Caco-2 (cell line): ENCODE measurements around the gene TBXA2R. TPM values are rescaled to one million over a fixed set of nuclear protein-coding genes. Genes with fewer than 3 reads are reported as not detected.

Source experiments
- BruUV-seq: library from RNA; stranded (reverse); fragments of 400-500 nt; replicated peaks from 2 replicates; lab custom pipeline; 2021; lab: Mats Ljungman, UMichigan
- CTCF ChIA-PET: fragments of 300-600 bp; sonication (Branson Sonifier 250); formaldehyde crosslinking; loops from one replicate; lab custom pipeline; 2022; ENCODE audit warnings: antibody characterized with exemption; lab: Charles Lee
- POLR2A ChIA-PET: fragments of 300-600 bp; sonication (Branson Sonifier 250); formaldehyde crosslinking; loops from one replicate; lab custom pipeline; 2022; ENCODE audit warnings: antibody characterized with exemption; lab: Charles Lee
- DNase-seq, 2 experiments: peaks; one replicate each; pipeline versions ENCODE4 v3.0.0 to v3.0.0-alpha.2; 2020 to 2022
- H3K27me3 ChIP-seq: replicated peaks from 2 replicates; pipeline ENCODE4 v1.6.0; 2011; ENCODE audit warnings: low read length; ENCODE audit not compliant: control insufficient read depth, insufficient read depth
- H3K36me3 ChIP-seq: 2 replicates; pipeline ENCODE4 v1.5.1; 2011; ENCODE audit warnings: low read length; ENCODE audit not compliant: control insufficient read depth, insufficient read depth
- H3K4me1 ChIP-seq: fragments of 250-450 bp; sonication (Bioruptor Pico); 2 replicates; pipeline ENCODE4 v1.5.1; 2020; ENCODE audit warnings: mild to moderate bottlenecking
- H3K4me3 ChIP-seq: 2 replicates; pipeline ENCODE4 v1.5.1; 2011; ENCODE audit warnings: low read depth, mild to moderate bottlenecking, control low read depth, low read length
- H3K9me3 ChIP-seq: fragments of 250-450 bp; sonication (Bioruptor Pico); 2 replicates; pipeline ENCODE4 v1.5.1; 2020; ENCODE audit warnings: mild to moderate bottlenecking, moderate library complexity
- H3K27ac Mint-ChIP-seq: one replicate; pipeline ENCODE4 v1.8.0; 2022; ENCODE audit warnings: mixed read lengths; ENCODE audit not compliant: unreplicated experiment
- H3K27me3 Mint-ChIP-seq: one replicate; pipeline ENCODE4 v1.8.0; 2022; ENCODE audit warnings: mixed read lengths; ENCODE audit not compliant: insufficient read depth, unreplicated experiment
- H3K36me3 Mint-ChIP-seq: one replicate; pipeline ENCODE4 v1.8.0; 2022; ENCODE audit warnings: mild to moderate bottlenecking, mixed read lengths; ENCODE audit not compliant: insufficient read depth, unreplicated experiment
- H3K4me1 Mint-ChIP-seq: one replicate; pipeline ENCODE4 v1.8.0; 2022; ENCODE audit warnings: low read depth, mixed read lengths; ENCODE audit not compliant: unreplicated experiment
- H3K4me3 Mint-ChIP-seq: one replicate; pipeline ENCODE4 v1.8.0; 2022; ENCODE audit warnings: mild to moderate bottlenecking, moderate library complexity, mixed read lengths; ENCODE audit not compliant: unreplicated experiment
- H3K9me3 Mint-ChIP-seq: one replicate; pipeline ENCODE4 v1.8.0; 2022; ENCODE audit warnings: mixed read lengths; ENCODE audit not compliant: unreplicated experiment
- CTCF ChIP-seq, 2 experiments: fragments of 200-600 bp in 1 of 2; IDR thresholded peaks; 1 replicate in 1 of 2; 2 replicates in 1 of 2; pipeline versions ENCODE4 v1.5.1 to v1.8.0; 2011 to 2022; ENCODE audit warnings: antibody characterized with exemption in 1 of 2, control low read depth in 1 of 2, inconsistent platforms in 1 of 2, low read depth in 1 of 2, low read length in 1 of 2, mild to moderate bottlenecking in 1 of 2, moderate library complexity in 1 of 2; ENCODE audit not compliant: insufficient read depth in 1 of 2, severe bottlenecking in 1 of 2, unreplicated experiment in 1 of 2
- intact Hi-C: fragments of 100-400 bp; cut with micrococcal nuclease; formaldehyde crosslinking; loops from one replicate; pipeline ENCODE4 v1.10.0; 2022; ENCODE audit not compliant: unreplicated experiment
- total RNA-seq: library from RNA; stranded (reverse); gene quantifications from 2 replicates; pipeline ENCODE4 v1.2.3, GENCODE V29; 2022

The TBXA2R gene
- total RNA-seq, 1 experiment from 2014 or later, result 0.11 TPM

GRCh38 chr19:3589439-3589838, 17.2 kb downstream of the TBXA2R start:
- Mint-ChIP-seq H3K27ac (no peak overlapping the region), H3K4me1 (no peaks in the 10 kb centered on the region), H3K36me3 (peaks cover 3% of the 10 kb centered on the region), H3K9me3 (no peaks in the 10 kb centered on the region), H3K4me3 (no peak overlapping the region), H3K27me3 (peaks cover 2% of the 10 kb centered on the region)
- Histone ChIP-seq H3K9me3 (0 out of 2 replicates have a peak, but pooled peaks cover 8% of the 10 kb centered on the region), H3K4me3 (no peak overlapping the region), H3K36me3 (no peaks in the 10 kb centered on the region), H3K4me1 (no peaks in the 10 kb centered on the region), H3K27me3 (no peaks in the 10 kb centered on the region)
- intact Hi-C loops, result no loop called here
- DNase-seq, result no peak
- POLR2A ChIA-PET, result no interaction called here
- TF ChIP-seq CTCF (IDR thresholded peaks at IDR 0.05; ENCODE audit: insufficient read depth in 1 of 2, low read depth in 1 of 2, low read length in 1 of 2, severe bottlenecking in 1 of 2, unreplicated experiment in 1 of 2), result no peak
- CTCF ChIA-PET, result no interaction called here
- BruUV-seq, result no TSS peak

- Mint-ChIP-seq H3K4me3 (no peak overlapping the region), H3K27ac (no peak overlapping the region), H3K36me3 (no peaks in the 10 kb centered on the region), H3K4me1 (no peaks in the 10 kb centered on the region), H3K27me3 (peaks cover 3% of the 10 kb centered on the region), H3K9me3 (no peaks in the 10 kb centered on the region)
- Histone ChIP-seq H3K9me3 (0 out of 2 replicates have a peak, but pooled peaks cover 8% of the 10 kb centered on the region), H3K4me1 (no peaks in the 10 kb centered on the region), H3K27me3 (no peaks in the 10 kb centered on the region), H3K4me3 (no peak overlapping the region), H3K36me3 (no peaks in the 10 kb centered on the region)
- ChIA-PET POLR2A (no interaction called here), CTCF (no interaction called here)
- no peak for DNase-seq
- no TSS peak for BruUV-seq
- intact Hi-C loops, result no loop called here
- TF ChIP-seq CTCF (IDR thresholded peaks at IDR 0.05; ENCODE audit: insufficient read depth in 1 of 2, low read depth in 1 of 2, low read length in 1 of 2, severe bottlenecking in 1 of 2, unreplicated experiment in 1 of 2), result no peak
Observed at GRCh38 chr19:3586707-3587346, 19.8 kb downstream of the TBXA2R start.

- Mint-ChIP-seq H3K36me3 (no peaks in the 10 kb centered on the region), H3K4me3 (no peak overlapping the region), H3K4me1 (no peaks in the 10 kb centered on the region), H3K9me3 (no peaks in the 10 kb centered on the region), H3K27me3 (peaks cover 3% of the 10 kb centered on the region), H3K27ac (no peak overlapping the region)
- TF ChIP-seq CTCF (IDR thresholded peaks at IDR 0.05; ENCODE audit: insufficient read depth in 1 of 2, low read depth in 1 of 2, low read length in 1 of 2, severe bottlenecking in 1 of 2, unreplicated experiment in 1 of 2), result peak; percentile 8 to 38
- 0 out of 2 replicates have a peak, but pooled peaks cover 3% of the 10 kb centered on the region for H3K9me3 ChIP-seq
- POLR2A ChIA-PET, result no interaction called here
- H3K36me3 ChIP-seq, result no peaks in the 10 kb centered on the region
- BruUV-seq, result no TSS peak
- CTCF ChIA-PET, result no interaction called here
- H3K4me3 ChIP-seq, result no peak overlapping the region
- no peaks in the 10 kb centered on the region for H3K4me1 ChIP-seq
- intact Hi-C loops, result no loop called here
- H3K27me3 ChIP-seq, result no peaks in the 10 kb centered on the region
- DNase-seq, result no peak
Observed at GRCh38 chr19:3586127-3586626, 20.5 kb downstream of the TBXA2R start.
